GM21447 (cell line): ENCODE results near the gene CLCF1.
A peak's percentile ranks its signal among the peaks of the same experiment; 100 is the strongest.

Experiments
- ATAC-seq: cut with Tn5 transposase; IDR thresholded peaks from one replicate; pipeline ENCODE4 v1.9.1; 2021; ENCODE audit not compliant: unreplicated experiment

The CLCF1 gene

GRCh38 chr11:67372993-67373647 lies at the start of gene CLCF1:
TSS of gene CLCF1 (minus strand) at chr11:67373598. CDS start at chr11:67373539, 59 bp downstream.
- no peak for ATAC-seq

DNA sequence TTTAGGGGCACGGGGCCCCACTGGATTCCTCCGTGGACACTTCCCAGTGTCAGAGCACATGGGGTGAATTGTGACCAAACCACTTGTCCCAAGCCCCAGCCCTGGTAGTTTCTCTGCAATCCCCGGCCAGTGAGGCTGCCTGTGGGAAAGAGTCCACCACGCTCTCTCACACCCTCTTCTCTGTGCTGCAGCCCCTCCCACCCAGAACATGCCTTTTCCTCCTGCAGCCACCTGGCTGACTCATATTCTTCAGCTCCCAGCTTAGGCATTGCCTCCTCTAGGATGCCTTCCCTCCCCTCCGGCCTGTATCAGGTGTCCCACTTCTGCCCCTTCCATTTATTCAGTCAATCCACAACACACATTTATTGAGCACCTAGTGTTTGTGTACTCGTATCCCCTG lies 49.5 kb upstream of the CLCF1 start:
- ATAC-seq: no peak

DNA sequence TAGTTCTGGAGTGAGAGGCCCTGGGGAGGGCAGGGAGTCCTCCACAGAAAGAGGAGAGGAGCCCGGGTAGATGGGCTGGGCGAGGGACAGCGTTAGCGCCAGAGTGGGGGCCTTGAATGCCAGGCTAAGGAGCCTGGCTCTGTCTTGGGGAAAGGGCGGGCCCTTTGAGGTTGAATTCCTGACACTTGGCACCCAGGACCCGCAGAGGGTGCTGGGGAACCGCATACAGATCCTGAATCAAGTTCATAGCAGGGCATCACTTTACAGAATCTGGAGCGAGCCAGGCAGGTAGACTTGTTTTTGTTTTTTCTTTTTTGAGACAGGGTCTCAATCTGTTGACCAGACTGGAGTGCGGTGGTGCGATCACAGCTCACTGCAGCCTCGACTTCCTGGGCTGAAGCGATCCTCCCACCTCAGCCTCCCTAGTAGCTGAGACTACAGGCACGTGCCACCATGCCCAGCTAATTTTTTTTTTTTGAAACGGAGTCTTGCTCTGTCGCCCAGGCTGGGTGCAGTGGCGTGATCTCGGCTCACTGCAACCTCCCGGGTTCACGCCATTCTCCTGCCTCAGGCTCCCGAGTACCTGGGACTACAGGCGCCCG lies 48.1 kb upstream of the CLCF1 start:
- no peak for ATAC-seq

- ATAC-seq: peak; percentile 81
These were observed 47.4 kb upstream of the CLCF1 start for GRCh38 chr11:67420646-67421429.

- ATAC-seq: no peak
These were observed 46.8 kb upstream of the CLCF1 start for GRCh38 chr11:67420147-67420645.

DNA sequence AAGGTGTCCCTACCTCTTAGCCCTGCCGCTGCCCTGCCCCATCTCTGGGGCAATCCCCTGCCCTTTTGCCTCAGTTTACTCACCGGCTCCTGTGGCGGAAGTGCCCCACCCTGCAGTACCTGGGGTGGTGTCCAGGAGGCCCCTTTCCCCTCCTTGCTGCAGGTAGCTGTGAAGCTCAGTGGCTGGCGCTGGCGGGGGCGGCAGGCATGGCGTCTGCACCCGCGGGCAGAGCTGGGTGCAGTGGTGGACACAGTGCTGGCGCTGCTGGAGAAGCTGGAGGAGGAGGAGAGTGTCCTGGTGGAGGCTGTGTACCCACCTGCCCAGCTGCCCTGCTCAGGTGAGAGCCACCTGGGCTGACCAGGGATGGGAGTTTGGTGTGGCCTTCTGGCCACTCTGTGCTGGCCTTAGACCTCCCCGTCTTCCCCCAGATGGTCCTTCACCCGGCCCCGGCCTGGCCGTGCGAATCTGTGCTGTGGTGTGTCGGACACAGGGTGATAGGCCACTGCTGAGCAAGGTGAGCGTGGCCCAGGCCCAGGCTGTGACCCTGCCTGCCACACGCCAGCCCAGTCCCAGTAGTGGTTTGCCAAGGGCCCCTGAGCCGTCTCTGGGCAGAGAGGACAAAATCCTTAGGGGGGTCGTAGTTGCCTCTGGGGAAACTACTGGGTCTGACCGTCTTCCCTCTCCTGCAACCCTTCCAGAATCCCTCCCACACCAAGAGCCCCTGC lies 46.1 kb upstream of the CLCF1 start:
- no peak for ATAC-seq

- ATAC-seq: no peak
These were observed 45.3 kb upstream of the CLCF1 start for GRCh38 chr11:67418476-67419281.

GRCh38 chr11:67417425-67417824 lies 44.0 kb upstream of the CLCF1 start:
- no peak for ATAC-seq

GRCh38 chr11:67416416-67417335 lies 43.3 kb upstream of the CLCF1 start:
- ATAC-seq: no peak

DNA sequence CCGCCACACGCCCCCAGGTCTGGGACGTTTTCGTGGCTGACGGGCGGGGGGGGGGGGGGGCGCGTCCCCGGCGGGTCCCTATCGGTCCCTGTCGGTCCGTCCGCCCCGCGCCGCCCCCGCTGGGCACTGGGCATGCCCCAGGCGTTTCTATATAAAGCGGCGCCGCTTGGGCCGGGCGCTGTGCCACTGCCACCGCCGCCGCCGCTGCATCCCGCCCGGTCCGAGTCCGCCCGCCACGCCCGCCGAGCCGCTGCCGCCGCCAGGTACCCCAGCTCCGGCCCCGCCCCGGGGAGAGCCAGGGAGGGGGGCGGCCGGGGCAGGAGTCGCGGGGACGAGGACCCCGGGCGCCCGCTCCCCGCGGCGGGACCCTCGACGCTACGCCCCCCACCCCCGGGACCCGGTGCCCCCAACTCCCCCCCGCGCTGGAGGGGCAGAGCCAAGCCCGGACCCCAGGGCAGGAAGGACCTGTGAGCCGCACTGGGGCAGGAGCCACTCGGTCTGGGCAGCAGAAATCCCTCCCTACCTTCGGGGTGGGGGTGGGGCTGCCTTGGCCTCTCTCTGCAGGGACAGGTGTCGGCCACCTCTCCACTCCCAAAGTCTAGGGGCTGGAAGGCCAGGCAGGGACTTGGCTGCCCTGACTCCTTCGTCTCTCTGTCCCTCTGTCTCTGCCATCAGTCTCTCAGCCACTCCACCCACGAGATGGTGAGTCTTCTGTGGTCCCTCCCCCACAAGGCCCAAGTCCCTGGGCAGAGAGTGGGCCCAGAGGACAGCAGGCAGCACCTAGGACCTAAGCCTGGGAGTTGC lies 42.3 kb upstream of the CLCF1 start, which contains the start of gene CARNS1:
Gene CARNS1, plus strand, starts transcription at position 178 of the 804 bp plus-strand sequence. Its CDS starts 522 bp downstream, at position 700.
- no peak for ATAC-seq

GRCh38 chr11:67413266-67413849 lies 40.0 kb upstream of the CLCF1 start:
- no peak for ATAC-seq

GRCh38 chr11:67412495-67413179 lies 39.2 kb upstream of the CLCF1 start:
- no peak for ATAC-seq

GRCh38 chr11:67411785-67412152 lies 38.4 kb upstream of the CLCF1 start:
- no peak for ATAC-seq

GRCh38 chr11:67410984-67411784 lies 37.8 kb upstream of the CLCF1 start:
- ATAC-seq: no peak

GRCh38 chr11:67410369-67410831 lies 37.0 kb upstream of the CLCF1 start:
- ATAC-seq: no peak

DNA sequence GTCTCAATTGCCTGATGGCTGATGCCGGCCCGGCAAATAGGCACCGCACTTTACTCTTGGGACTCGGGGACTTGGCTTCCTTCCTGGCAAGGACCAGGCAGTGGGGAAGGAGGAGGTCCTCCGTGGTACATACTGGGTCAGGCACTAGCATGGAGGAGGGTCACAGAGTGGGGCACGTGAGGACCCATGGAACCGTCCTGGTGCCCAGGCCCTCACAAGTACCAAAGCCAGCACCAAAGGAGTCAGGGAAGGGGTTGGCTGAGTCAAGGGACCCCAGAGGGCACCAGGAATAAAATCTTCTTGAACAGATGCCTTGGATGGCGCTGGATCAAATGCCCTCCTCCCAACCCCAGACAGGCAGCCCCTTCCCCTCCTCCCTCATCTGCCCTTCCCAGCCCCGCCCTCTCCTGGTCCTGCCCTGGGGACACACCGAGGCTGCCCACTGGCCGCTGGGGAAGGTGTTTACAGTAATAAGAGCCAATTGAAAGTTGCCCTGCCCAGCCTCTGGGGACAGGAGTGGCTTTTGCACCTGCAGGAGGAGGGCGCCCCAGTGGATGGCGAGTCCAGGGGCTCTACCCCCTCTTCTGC lies 36.5 kb upstream of the CLCF1 start:
- no peak for ATAC-seq
